NCI-H2029 treated with DMSO at 0.1 percent for 48 hours (cell line): ENCODE data around the gene WDR18.
A peak's percentile ranks its signal among the peaks of the same experiment; 100 is the strongest.

Experiments
- DNase-seq: peaks from one replicate; lab custom pipeline; 2025; lab: John Stamatoyannopoulos, UW

Gene WDR18

DNA sequence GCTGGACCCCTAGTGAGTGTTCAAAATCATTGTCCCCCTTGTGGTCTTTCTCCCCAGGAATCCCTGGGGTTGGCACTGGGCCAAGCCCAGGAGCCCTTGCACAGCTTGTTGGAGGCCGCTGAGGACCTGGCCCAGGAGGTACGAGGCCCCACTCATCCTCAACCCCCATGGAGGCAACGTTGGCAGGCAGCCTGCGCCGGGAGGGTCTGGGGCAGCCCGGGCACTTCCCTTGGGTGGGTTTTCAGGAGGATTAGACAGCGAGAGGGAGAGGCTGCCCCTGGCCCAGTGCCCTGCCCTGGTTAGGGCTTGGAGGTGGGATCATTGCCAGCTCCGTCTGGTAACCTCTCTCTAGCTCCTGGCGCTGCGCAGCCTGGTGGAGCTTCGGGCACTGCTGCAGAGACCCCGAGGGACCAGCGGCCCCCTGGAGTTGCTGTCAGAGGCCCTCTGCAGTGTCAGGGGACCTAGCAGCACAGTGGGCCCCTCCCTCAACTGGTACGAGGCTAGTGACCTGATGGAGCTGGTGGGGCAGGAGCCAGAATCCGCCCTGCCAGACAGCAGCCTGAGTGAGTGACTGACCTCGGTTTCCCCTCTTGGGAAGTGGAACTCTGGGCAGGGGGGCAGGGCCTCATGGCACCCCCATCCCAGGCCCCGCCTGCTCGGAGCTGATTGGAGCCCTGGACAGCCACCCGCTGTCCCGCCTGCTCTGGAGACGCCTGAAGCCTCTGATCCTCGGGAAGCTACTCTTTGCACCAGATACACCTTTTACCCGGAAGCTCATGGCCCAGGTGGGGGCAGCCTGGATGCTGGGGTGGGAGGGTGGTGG lies 58.8 kb downstream of the WDR18 start:
- peak; percentile 46 for DNase-seq
